ENCODE results near the gene CCDC3.
"Not testable (repeated sequence)": the region's sequence is repeated elsewhere in the genome, so short reads cannot be mapped to it uniquely, and the experiment has no call there.

Gene CCDC3

GRCh38 chr10:12887780-12888179 is 113.7 kb downstream of the CCDC3 start:
- no peak for DNase-seq (ENCODE audit: low read depth)

- DNase-seq (ENCODE audit: low read depth), result no peak
Observed at GRCh38 chr10:12884851-12885250, 116.7 kb downstream of the CCDC3 start.

GRCh38 chr10:12880423-12880822 is 121.1 kb downstream of the CCDC3 start:
- no peak for DNase-seq (ENCODE audit: low read depth)

- no peak for DNase-seq (ENCODE audit: low read depth)
Observed at GRCh38 chr10:12877150-12877549, 124.4 kb downstream of the CCDC3 start.

GRCh38 chr10:12876266-12876665 is 125.2 kb downstream of the CCDC3 start:
- no peak for DNase-seq (ENCODE audit: low read depth)

- no peak for DNase-seq (ENCODE audit: low read depth)
Observed at GRCh38 chr10:12875100-12875499, 126.4 kb downstream of the CCDC3 start.

GRCh38 chr10:12874501-12874900 is 127.0 kb downstream of the CCDC3 start:
- no peak for DNase-seq (ENCODE audit: low read depth)

GRCh38 chr10:12873172-12873571 is 128.3 kb downstream of the CCDC3 start:
- DNase-seq (ENCODE audit: low read depth), result no peak

- no peak for DNase-seq (ENCODE audit: low read depth)
Observed at GRCh38 chr10:12872577-12872976, 128.9 kb downstream of the CCDC3 start.

- DNase-seq (ENCODE audit: low read depth), result no peak
Observed at GRCh38 chr10:12869427-12869826, 132.1 kb downstream of the CCDC3 start.

- no peak for DNase-seq (ENCODE audit: low read depth)
Observed at GRCh38 chr10:12868229-12868628, 133.3 kb downstream of the CCDC3 start.

GRCh38 chr10:12865515-12865914 is 136.0 kb downstream of the CCDC3 start:
- not testable (repeated sequence) for DNase-seq (ENCODE audit: low read depth)

- no peak for DNase-seq (ENCODE audit: low read depth)
Observed at GRCh38 chr10:12862459-12862858, 139.1 kb downstream of the CCDC3 start.

- no peak for DNase-seq (ENCODE audit: low read depth)
Observed at GRCh38 chr10:12854988-12855387, 146.5 kb downstream of the CCDC3 start.

GRCh38 chr10:12852687-12853086 is 148.8 kb downstream of the CCDC3 start:
- no peak for DNase-seq (ENCODE audit: low read depth)

GRCh38 chr10:12849319-12850181 is 152.0 kb downstream of the CCDC3 start:
- DNase-seq (ENCODE audit: low read depth), result no peak

- DNase-seq (ENCODE audit: low read depth), result no peak
Observed at GRCh38 chr10:12848439-12849173, 152.9 kb downstream of the CCDC3 start.

GRCh38 chr10:12847361-12847975 is 154.0 kb downstream of the CCDC3 start:
- DNase-seq (ENCODE audit: low read depth), result no peak

GRCh38 chr10:12846718-12847117 is 154.8 kb downstream of the CCDC3 start:
- no peak for DNase-seq (ENCODE audit: low read depth)
